ENCODE data around the gene SUGCT.

DNA sequence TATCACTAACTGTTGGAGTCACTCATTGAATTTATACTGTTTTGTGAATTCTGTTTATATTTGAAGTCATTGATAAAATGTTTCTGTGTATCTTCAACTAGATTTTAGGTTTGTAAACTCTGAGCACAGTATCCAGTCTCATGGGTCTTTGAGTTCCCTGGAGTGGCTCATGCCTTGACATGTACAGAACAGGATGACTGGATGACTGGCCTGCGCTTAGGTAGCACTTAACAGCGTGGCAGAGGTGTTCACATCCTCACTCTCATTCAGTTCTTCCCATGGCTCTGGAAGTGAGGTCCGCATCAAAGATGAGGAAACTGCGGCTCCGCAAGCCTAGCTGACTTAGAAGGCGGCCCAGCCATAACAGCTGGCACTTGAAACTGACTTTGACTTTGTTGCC, 576.9 kb downstream of the SUGCT start:
- TF ChIP-seq POLR2AphosphoS5 (IDR thresholded peaks at IDR 0.05) (no peak), POLR2A (IDR thresholded peaks at IDR 0.05) (no peak), EP300 (IDR thresholded peaks at IDR 0.05) (no peak)
- TF ChIP-seq, protein P1, sequence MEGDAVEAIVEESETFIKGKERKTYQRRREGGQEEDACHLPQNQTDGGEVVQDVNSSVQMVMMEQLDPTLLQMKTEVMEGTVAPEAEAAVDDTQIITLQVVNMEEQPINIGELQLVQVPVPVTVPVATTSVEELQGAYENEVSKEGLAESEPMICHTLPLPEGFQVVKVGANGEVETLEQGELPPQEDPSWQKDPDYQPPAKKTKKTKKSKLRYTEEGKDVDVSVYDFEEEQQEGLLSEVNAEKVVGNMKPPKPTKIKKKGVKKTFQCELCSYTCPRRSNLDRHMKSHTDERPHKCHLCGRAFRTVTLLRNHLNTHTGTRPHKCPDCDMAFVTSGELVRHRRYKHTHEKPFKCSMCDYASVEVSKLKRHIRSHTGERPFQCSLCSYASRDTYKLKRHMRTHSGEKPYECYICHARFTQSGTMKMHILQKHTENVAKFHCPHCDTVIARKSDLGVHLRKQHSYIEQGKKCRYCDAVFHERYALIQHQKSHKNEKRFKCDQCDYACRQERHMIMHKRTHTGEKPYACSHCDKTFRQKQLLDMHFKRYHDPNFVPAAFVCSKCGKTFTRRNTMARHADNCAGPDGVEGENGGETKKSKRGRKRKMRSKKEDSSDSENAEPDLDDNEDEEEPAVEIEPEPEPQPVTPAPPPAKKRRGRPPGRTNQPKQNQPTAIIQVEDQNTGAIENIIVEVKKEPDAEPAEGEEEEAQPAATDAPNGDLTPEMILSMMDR (IDR thresholded peaks at IDR 0.05): no peak

All from stomach (tissue), 4 donors.